Upper lobe of left lung (tissue), 6 donors: Measurements from ENCODE around the gene HPSE2. TPM values are rescaled to one million over a fixed set of nuclear protein-coding genes. Genes with fewer than 3 reads are reported as not detected.

Source experiments
- ATAC-seq, 2 donors: fragments of 200-7000 bp; cut with Tn5 transposase; one replicate each; pipeline ENCODE4 v1.9.1; 2022; ENCODE audit warnings: mild to moderate bottlenecking in 2 of 2, moderate library complexity in 2 of 2; ENCODE audit not compliant: low FRiP score in 2 of 2
- DNase-seq, 2 donors: peaks; one replicate each; pipeline ENCODE4 v3.0.0-alpha.2; 2019 to 2020
- H3K27ac ChIP-seq, 4 donors: fragments of 200-600 bp; sonication (generic); one replicate each; pipeline ENCODE4 v1.5.1; 2016 to 2019
- H3K27me3 ChIP-seq, 4 donors: fragments of 200-600 bp; sonication (generic); one replicate each; pipeline ENCODE4 v1.5.1; 2017 to 2019
- H3K36me3 ChIP-seq, 4 donors: fragments of 200-600 bp; sonication (generic); one replicate each; pipeline ENCODE4 v1.5.1; 2016 to 2019
- H3K4me1 ChIP-seq, 4 donors: fragments of 200-600 bp; sonication (generic); one replicate each; pipeline ENCODE4 v1.5.1; 2018 to 2019
- H3K4me3 ChIP-seq, 4 donors: fragments of 200-600 bp; sonication (generic); one replicate each; pipeline ENCODE4 v1.5.1; 2017 to 2019; ENCODE audit warnings: mild to moderate bottlenecking in 2 of 4, moderate library complexity in 1 of 4
- H3K9me3 ChIP-seq, 4 donors: fragments of 200-600 bp; sonication (generic); one replicate each; pipeline ENCODE4 v1.5.1; 2018 to 2019
- EP300 ChIP-seq, 4 donors: sonication (generic); formaldehyde crosslinking; IDR thresholded peaks; one replicate each; pipeline ENCODE4 v1.5.1; 2017; ENCODE audit warnings: antibody characterized with exemption in 4 of 4, control low read depth in 2 of 4
- POLR2A ChIP-seq, 4 donors: fragments of 450-650 bp; IDR thresholded peaks; one replicate each; pipeline ENCODE4 v1.5.1; 2016 to 2017; ENCODE audit warnings: antibody characterized with exemption in 4 of 4, mild to moderate bottlenecking in 2 of 4
- POLR2AphosphoS5 ChIP-seq, 2 donors: sonication (generic); formaldehyde crosslinking; IDR thresholded peaks; one replicate each; pipeline ENCODE4 v1.5.1; 2017; ENCODE audit warnings: antibody characterized with exemption in 2 of 2
- WGBS, 2 donors: methylation state at CpG; one replicate each; pipeline ENCODE4 v1.1.5; 2017 to 2018; 5-methylcytosine and 5-hydroxymethylcytosine counted together
- total RNA-seq, 6 donors: library from RNA; depleted of rRNA in 4 of 6; stranded (reverse); fragments of >200 nt in 4 of 6; gene quantifications; one replicate each; pipeline versions ENCODE4 v1.1.0 to v1.2.1, GENCODE V29; 2016 to 2021
- TF ChIP-seq, protein P1 (sequence below), 6 experiments: fragments of 450-650 bp in 4 of 6; fragments of 200-600 bp in 2 of 6; sonication (generic) in 2 of 6; IDR thresholded peaks; one replicate each; pipeline ENCODE4 v1.5.1; 2016 to 2019; ENCODE audit warnings: antibody characterized with exemption in 6 of 6
- donor health status: DM: no; HTN: no; CAD: no; lungs with moderate emphysema.
- donor health status: DM: no; HTN: yes; CAD: no; lungs with severe emphysema.

HPSE2 gene
- total RNA-seq, 6 donors from 2014 or later: 0.15 to 1.1 (median 0.91) TPM; not detected in 1

DNA sequence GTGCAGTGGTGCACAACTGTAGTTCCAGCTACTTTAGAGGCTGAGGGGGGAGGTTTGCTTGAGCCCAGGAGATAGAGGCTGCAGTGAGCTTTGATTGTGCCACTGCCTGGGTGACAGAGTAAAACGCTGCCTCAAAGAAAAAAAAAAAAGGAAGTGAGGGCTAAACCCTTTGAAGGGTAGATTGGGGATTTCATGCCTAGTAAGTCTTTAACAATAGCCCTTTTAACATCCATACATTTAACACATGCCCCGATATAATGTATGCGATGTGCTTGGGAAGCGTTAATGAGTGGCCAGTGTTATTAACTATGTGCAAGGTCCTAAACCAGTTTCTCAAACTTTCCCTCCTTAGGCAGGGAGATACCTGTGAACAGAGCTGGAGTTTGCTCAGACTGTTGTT, 559.8 kb downstream of the HPSE2 start:
- Histone ChIP-seq H3K27me3 (no peaks in the 10 kb centered on the region), H3K27ac (no peak overlapping the region), H3K9me3 (no peaks in the 10 kb centered on the region), H3K4me3 (no peak overlapping the region), H3K36me3 (no peaks in the 10 kb centered on the region), H3K4me1 (no peaks in the 10 kb centered on the region)
- DNase-seq (no peak), ATAC-seq (no peak)
- WGBS, 2 donors: 85 to 87% methylated on average over 4 of the region's 4 CpGs
- TF ChIP-seq POLR2A (IDR thresholded peaks at IDR 0.05) (no peak), EP300 (IDR thresholded peaks at IDR 0.05) (no peak), POLR2AphosphoS5 (IDR thresholded peaks at IDR 0.05) (no peak)
- TF ChIP-seq, protein P1, sequence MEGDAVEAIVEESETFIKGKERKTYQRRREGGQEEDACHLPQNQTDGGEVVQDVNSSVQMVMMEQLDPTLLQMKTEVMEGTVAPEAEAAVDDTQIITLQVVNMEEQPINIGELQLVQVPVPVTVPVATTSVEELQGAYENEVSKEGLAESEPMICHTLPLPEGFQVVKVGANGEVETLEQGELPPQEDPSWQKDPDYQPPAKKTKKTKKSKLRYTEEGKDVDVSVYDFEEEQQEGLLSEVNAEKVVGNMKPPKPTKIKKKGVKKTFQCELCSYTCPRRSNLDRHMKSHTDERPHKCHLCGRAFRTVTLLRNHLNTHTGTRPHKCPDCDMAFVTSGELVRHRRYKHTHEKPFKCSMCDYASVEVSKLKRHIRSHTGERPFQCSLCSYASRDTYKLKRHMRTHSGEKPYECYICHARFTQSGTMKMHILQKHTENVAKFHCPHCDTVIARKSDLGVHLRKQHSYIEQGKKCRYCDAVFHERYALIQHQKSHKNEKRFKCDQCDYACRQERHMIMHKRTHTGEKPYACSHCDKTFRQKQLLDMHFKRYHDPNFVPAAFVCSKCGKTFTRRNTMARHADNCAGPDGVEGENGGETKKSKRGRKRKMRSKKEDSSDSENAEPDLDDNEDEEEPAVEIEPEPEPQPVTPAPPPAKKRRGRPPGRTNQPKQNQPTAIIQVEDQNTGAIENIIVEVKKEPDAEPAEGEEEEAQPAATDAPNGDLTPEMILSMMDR (IDR thresholded peaks at IDR 0.05): no peak

DNA sequence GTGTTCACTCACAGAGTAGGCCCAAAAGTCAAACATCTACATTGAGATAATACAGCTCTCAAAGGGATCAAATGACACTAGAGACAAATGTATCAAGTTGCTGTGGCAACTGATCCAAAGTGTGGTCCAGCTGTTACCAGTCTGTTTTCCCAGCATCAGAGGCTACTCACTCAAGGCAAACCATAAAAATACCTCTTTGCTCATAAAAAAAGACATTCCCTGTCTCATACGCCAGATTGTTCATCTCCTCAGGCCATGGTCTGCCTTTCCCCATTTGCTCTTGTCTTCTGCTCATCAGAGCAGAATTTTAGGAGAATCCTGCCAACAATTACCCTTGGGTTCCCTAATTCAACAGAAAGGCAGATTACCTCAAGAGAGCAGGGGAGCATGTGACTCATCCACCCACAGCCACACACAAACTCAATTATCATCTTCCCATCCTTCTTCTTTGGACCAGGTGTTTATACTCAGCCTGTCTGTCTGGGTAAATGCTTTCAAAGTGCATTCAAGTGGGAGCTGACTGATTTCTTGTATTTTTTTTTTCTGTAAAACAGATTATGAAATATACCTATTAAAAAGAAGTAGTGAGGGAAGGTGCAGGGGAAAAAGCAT, 562.4 kb downstream of the HPSE2 start:
- 79 to 91% methylated on average over 1 of the region's 1 CpG for WGBS, 2 donors
- no peak for TF ChIP-seq POLR2AphosphoS5 (IDR thresholded peaks at IDR 0.05)
- TF ChIP-seq, protein P1 (IDR thresholded peaks at IDR 0.05): no peak
- no peak for TF ChIP-seq POLR2A (IDR thresholded peaks at IDR 0.05)
- TF ChIP-seq EP300 (IDR thresholded peaks at IDR 0.05): no peak
- H3K36me3 ChIP-seq: no peaks in the 10 kb centered on the region

DNA sequence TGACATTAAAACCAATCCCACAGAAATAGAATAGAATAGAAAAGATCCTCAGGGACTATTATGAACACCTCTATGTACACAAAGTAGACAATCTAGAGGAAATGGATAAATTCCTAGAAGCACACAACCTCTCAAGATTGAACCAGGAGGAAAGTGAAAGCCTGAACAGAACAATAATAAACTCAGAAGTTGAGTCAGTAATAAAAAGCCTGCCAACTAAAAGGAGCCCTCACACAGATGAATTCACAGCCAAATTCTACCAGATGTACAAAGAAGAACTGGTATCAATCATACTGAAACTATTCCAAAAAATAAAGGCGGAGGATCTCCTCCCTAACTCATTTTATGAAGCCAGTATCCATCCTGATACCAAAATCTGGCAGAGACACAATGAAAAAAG, 568.6 kb downstream of the HPSE2 start:
- Histone ChIP-seq H3K36me3 (no peaks in the 10 kb centered on the region), H3K27me3 (no peaks in the 10 kb centered on the region), H3K4me1 (no peaks in the 10 kb centered on the region), H3K9me3 (no peaks in the 10 kb centered on the region), H3K4me3 (no peak overlapping the region), H3K27ac (no peak overlapping the region)
- no peak for DNase-seq
- TF ChIP-seq EP300 (IDR thresholded peaks at IDR 0.05): no peak
- TF ChIP-seq, protein P1 (IDR thresholded peaks at IDR 0.05): no peak
- no peak for TF ChIP-seq POLR2A (IDR thresholded peaks at IDR 0.05)
- no peak for TF ChIP-seq POLR2AphosphoS5 (IDR thresholded peaks at IDR 0.05)
- ATAC-seq: no peak
- WGBS, 2 donors: 59 to 69% methylated on average over 1 of the region's 1 CpG

More for the DNA sequence above, 562.4 kb downstream of the HPSE2 start:
- no peak for DNase-seq
- Histone ChIP-seq H3K27me3 (no peaks in the 10 kb centered on the region), H3K4me3 (no peak overlapping the region), H3K9me3 (no peaks in the 10 kb centered on the region), H3K27ac (no peak overlapping the region), H3K4me1 (no peaks in the 10 kb centered on the region)
- ATAC-seq: no peak

DNA sequence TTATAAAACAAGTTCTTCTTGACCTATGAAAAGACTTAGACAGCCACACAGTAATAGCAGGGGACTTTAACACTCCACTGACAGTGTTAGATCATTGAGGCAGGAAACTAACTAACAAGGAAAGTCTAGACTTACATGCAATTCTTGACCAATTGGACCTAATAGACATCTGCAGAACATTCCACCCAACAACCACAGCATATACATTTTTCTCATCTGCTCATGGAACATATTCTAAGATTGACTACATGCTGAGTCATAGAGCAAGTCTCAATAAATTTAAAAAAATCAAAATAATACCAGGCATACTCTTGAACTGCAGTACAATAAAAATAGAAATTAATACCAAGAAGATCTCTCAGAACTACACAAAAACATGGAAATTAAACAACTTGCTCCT, 569.4 kb downstream of the HPSE2 start:
- H3K4me1 ChIP-seq: no peaks in the 10 kb centered on the region
- no peaks in the 10 kb centered on the region for H3K36me3 ChIP-seq
- no peak overlapping the region for H3K4me3 ChIP-seq
- DNase-seq (no peak), ATAC-seq (no peak)
- H3K27me3 ChIP-seq: no peaks in the 10 kb centered on the region
- no peaks in the 10 kb centered on the region for H3K9me3 ChIP-seq
- no peak overlapping the region for H3K27ac ChIP-seq
- TF ChIP-seq POLR2AphosphoS5 (IDR thresholded peaks at IDR 0.05) (no peak), EP300 (IDR thresholded peaks at IDR 0.05) (no peak), POLR2A (IDR thresholded peaks at IDR 0.05) (no peak)
- TF ChIP-seq, protein P1 (IDR thresholded peaks at IDR 0.05): no peak
